OCI-LY7 (cell line): ENCODE measurements around the gene PGAP3. TPM values are rescaled to one million over a fixed set of nuclear protein-coding genes. Genes with fewer than 3 reads are reported as not detected.
A peak's percentile ranks its signal among the peaks of the same experiment; 100 is the strongest.

Source experiments
- BruUV-seq: library from RNA; stranded (reverse); fragments of 400-500 nt; replicated peaks from 2 replicates; lab custom pipeline; 2021; lab: Mats Ljungman, UMichigan
- CTCF ChIA-PET: fragments of 300-600 bp; sonication (Branson Sonifier 250); formaldehyde crosslinking; loops from one replicate; lab custom pipeline; 2022; ENCODE audit warnings: antibody characterized with exemption; ENCODE audit not compliant: unreplicated experiment; lab: Charles Lee
- POLR2A ChIA-PET: fragments of 300-600 bp; sonication (Branson Sonifier 250); formaldehyde crosslinking; loops from one replicate; lab custom pipeline; 2022; ENCODE audit warnings: antibody characterized with exemption; lab: Charles Lee
- DNase-seq: peaks from one replicate; pipeline ENCODE4 v3.0.0-alpha.2; 2015; ENCODE audit warnings: low spot score
- H2AFZ ChIP-seq: fragments of 200-600 bp; sonication (generic), shearing (Covaris generic); 2 replicates; pipeline ENCODE4 v1.6.1; 2014; ENCODE audit warnings: mild to moderate bottlenecking, antibody characterized with exemption, low read length, moderate library complexity
- H3K27ac ChIP-seq: fragments of 200-600 bp; sonication (generic); 2 replicates; pipeline ENCODE4 v1.5.1; 2014; ENCODE audit warnings: mixed run types, low read depth, mild to moderate bottlenecking, moderate library complexity, low read length, inconsistent platforms; ENCODE audit not compliant: poor library complexity, severe bottlenecking
- H3K36me3 ChIP-seq: fragments of 200-600 bp; sonication (generic); 2 replicates; pipeline ENCODE4 v1.6.1; 2014; ENCODE audit warnings: mild to moderate bottlenecking, antibody characterized with exemption, low read length, moderate library complexity, mixed read lengths; ENCODE audit not compliant: insufficient read depth
- H3K4me1 ChIP-seq: fragments of 200-600 bp; sonication (generic); 2 replicates; pipeline ENCODE4 v1.5.1; 2014; ENCODE audit warnings: mild to moderate bottlenecking, low read length; ENCODE audit not compliant: insufficient read depth, poor library complexity, severe bottlenecking
- H3K4me2 ChIP-seq: fragments of 200-600 bp; sonication (generic); 2 replicates; pipeline ENCODE4 v1.6.1; 2014; ENCODE audit warnings: mild to moderate bottlenecking, low read length
- H3K4me3 ChIP-seq: fragments of 200-600 bp; sonication (generic); 2 replicates; pipeline ENCODE4 v1.5.1; 2014; ENCODE audit warnings: mild to moderate bottlenecking, low read depth, low read length; ENCODE audit not compliant: poor library complexity, severe bottlenecking
- H3K79me2 ChIP-seq: fragments of 200-600 bp; sonication (generic); 2 replicates; pipeline ENCODE4 v1.6.1; 2016; ENCODE audit warnings: low read depth, mild to moderate bottlenecking, low read length, moderate library complexity, mixed read lengths; ENCODE audit not compliant: insufficient read depth
- H3K9me2 ChIP-seq: fragments of 200-600 bp; sonication (generic); 2 replicates; pipeline ENCODE4 v1.6.1; 2016; ENCODE audit warnings: mild to moderate bottlenecking, low read length, mixed read lengths; ENCODE audit not compliant: insufficient read depth
- H3K9me3 ChIP-seq: fragments of 200-600 bp; sonication (generic); 2 replicates; pipeline ENCODE4 v1.6.1; 2014; ENCODE audit warnings: mild to moderate bottlenecking, mixed run types, low read length, mixed read lengths
- H4K20me1 ChIP-seq: fragments of 200-600 bp; sonication (generic); 2 replicates; pipeline ENCODE4 v1.6.1; 2014; ENCODE audit warnings: mild to moderate bottlenecking, antibody characterized with exemption, low read length, moderate library complexity, mixed read lengths; ENCODE audit not compliant: insufficient read depth
- EZH2phosphoT487 ChIP-seq: fragments of 200-600 bp; sonication (generic); IDR thresholded peaks from 2 replicates; pipeline ENCODE4 v1.6.1; 2018; ENCODE audit warnings: low read depth, borderline replicate concordance, mild to moderate bottlenecking, mixed run types, antibody characterized with exemption, low read length, moderate library complexity, mixed read lengths
- intact Hi-C: fragments of 100-400 bp; cut with micrococcal nuclease; formaldehyde crosslinking; loops from one replicate; pipeline ENCODE4 v1.10.0; 2022; ENCODE audit not compliant: unreplicated experiment
- total RNA-seq, 2 experiments: library from RNA; depleted of rRNA in 1 of 2; stranded (reverse); fragments of >200 nt in 1 of 2; shearing (Covaris generic) in 1 of 2; gene quantifications; 2 replicates each; pipeline ENCODE4 v1.2.3, GENCODE V29; 2014 to 2022
- TF ChIP-seq, protein P1 (sequence below): fragments of 200-600 bp; sonication (generic); conservative IDR thresholded peaks from 2 replicates; pipeline ENCODE4 v1.5.1; 2014; ENCODE audit warnings: mild to moderate bottlenecking, antibody characterized with exemption, low read length, moderate library complexity, mixed read lengths

PGAP3 gene
- total RNA-seq, 2 experiments from 2014 or later: 8.7 to 9.2 TPM

DNA sequence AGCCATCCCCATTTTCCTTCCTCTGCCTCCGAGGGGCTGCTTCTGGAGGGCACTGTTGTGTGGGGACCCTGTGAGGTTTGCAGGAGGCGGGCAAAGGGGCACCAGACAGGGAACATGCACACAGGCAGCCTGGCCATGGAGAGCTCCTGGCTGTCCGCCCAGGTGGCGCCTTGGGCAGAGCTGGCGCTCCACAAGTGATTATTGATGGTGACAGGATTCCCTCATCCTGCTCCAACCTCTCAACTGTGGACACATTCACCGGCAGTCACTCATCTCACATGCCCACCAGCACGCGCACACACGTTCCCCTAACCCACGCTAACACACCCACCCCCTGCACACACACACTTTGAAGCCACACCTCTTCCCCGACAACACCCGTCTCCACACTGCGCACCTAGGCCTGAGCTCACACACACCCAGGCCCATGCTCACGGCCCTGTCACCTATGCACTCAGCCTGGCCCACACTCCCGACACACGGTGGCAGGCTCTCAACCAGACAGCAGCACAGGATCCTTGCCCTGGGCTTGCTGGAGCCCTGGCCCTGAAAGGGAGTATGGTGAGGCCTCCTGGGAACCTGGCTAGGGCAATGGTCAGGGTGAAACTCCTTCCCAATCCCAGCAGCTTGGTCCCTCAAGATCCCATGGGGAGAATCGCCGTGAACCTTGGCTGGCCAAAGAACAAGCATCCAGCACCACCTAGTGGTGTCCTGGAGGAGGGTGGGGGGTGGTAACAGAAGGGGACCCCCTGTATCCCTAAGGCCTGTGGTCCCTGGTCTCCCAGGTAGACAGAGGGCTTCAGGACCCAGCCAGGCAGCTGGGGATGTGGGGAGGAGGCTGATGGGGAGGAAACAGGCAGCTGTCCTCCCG lies 16.0 kb downstream of the PGAP3 start:
- TF ChIP-seq EZH2phosphoT487: no peak
- TF ChIP-seq, protein P1, sequence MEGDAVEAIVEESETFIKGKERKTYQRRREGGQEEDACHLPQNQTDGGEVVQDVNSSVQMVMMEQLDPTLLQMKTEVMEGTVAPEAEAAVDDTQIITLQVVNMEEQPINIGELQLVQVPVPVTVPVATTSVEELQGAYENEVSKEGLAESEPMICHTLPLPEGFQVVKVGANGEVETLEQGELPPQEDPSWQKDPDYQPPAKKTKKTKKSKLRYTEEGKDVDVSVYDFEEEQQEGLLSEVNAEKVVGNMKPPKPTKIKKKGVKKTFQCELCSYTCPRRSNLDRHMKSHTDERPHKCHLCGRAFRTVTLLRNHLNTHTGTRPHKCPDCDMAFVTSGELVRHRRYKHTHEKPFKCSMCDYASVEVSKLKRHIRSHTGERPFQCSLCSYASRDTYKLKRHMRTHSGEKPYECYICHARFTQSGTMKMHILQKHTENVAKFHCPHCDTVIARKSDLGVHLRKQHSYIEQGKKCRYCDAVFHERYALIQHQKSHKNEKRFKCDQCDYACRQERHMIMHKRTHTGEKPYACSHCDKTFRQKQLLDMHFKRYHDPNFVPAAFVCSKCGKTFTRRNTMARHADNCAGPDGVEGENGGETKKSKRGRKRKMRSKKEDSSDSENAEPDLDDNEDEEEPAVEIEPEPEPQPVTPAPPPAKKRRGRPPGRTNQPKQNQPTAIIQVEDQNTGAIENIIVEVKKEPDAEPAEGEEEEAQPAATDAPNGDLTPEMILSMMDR: peak; percentile 88
- DNase-seq: peak; percentile 52
- Histone ChIP-seq H3K4me3 (no peak overlapping the region), H2AFZ (no peak overlapping the region), H3K9me3 (no peaks in the 10 kb centered on the region), H3K27ac (no peak overlapping the region), H4K20me1 (no peaks in the 10 kb centered on the region), H3K36me3 (no peaks in the 10 kb centered on the region), H3K4me2 (peak overlapping the region; percentile 14; the same call in 1 of the 2 replicates), H3K79me2 (no peaks in the 10 kb centered on the region), H3K4me1 (peaks cover 26% of the 10 kb centered on the region), H3K9me2 (no peaks in the 10 kb centered on the region)
- CTCF ChIA-PET: interaction anchor here (0.6 to 1.2 kb wide), 3 partner anchors 12 to 120 kb away, joined by 3 to 4 read pairs (median 3); partner anchors contain the start of gene PGAP3
- POLR2A ChIA-PET: interaction anchor here (0.6 to 1.2 kb wide), 2 partner anchors 16 to 77 kb away, joined by 3 to 5 read pairs; partner anchors contain the start of gene PGAP3
- no TSS peak for BruUV-seq
- intact Hi-C loops: loop anchor here (1.0 kb wide), 2 partner anchors 50 to 82 kb away; no protein-coding TSS in a partner anchor

DNA sequence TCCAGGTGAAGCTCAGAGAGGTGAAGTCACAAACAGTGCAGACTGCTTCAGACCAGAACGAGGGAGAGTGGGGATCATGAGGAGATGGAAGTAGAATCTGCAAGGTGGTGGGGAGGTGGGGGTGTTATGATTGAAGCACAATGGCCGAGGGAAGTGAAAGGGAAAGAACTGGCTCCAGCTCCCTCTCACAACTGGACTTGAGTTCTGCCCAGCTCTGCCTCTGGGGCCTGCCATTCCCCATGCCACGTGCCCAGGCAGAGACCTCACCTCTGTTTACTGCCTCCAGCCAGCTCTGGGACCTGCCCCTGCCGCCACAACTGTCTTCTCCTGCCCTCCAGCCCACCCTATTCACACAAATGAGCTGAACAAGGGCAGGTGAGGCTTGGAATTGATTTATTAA lies 17.1 kb downstream of the PGAP3 start:
- intact Hi-C loops: no loop called here
- no peak overlapping the region for H3K4me3 ChIP-seq
- ChIA-PET POLR2A (interaction anchor here (1.2 kb wide), 1 partner anchor 17 kb away, joined by 5 read pairs; the partner anchor contains the start of gene PGAP3), CTCF (interaction anchor here (0.5 to 1.2 kb wide), 2 partner anchors 17 to 43 kb away, joined by 4 to 5 read pairs; partner anchors contain the start of gene PGAP3)
- peaks cover 19% of the 10 kb centered on the region for H3K4me1 ChIP-seq
- BruUV-seq: no TSS peak
- H4K20me1 ChIP-seq: no peaks in the 10 kb centered on the region
- H3K9me3 ChIP-seq: no peaks in the 10 kb centered on the region
- no peaks in the 10 kb centered on the region for H3K36me3 ChIP-seq
- H3K27ac ChIP-seq: no peak overlapping the region
- H2AFZ ChIP-seq: no peak overlapping the region
- TF ChIP-seq, protein P1: no peak
- no peak for TF ChIP-seq EZH2phosphoT487
- H3K79me2 ChIP-seq: no peaks in the 10 kb centered on the region
- DNase-seq: no peak
- H3K4me2 ChIP-seq: no peak overlapping the region
- H3K9me2 ChIP-seq: no peaks in the 10 kb centered on the region
